OCI-LY1 (cell line): ENCODE results near the gene LAMTOR1.

ENCODE experiments used
- H2AFZ ChIP-seq: fragments of 200-600 bp; sonication (generic), shearing (Covaris generic); 2 replicates; pipeline ENCODE4 v1.6.0; 2014; ENCODE audit warnings: antibody characterized with exemption, mild to moderate bottlenecking, low read length
- H3F3A ChIP-seq: fragments of 200-600 bp; sonication (generic), shearing (Covaris generic); 2 replicates; pipeline ENCODE4 v1.6.0; 2014; ENCODE audit warnings: mild to moderate bottlenecking, antibody characterized with exemption, low read length, moderate library complexity; ENCODE audit not compliant: insufficient read depth
- H3K27ac ChIP-seq: fragments of 200-600 bp; sonication (generic); 2 replicates; pipeline ENCODE4 v1.5.1; 2014; ENCODE audit warnings: low read length, mixed run types, mild to moderate bottlenecking, low read depth; ENCODE audit not compliant: poor library complexity, severe bottlenecking
- H3K27me3 ChIP-seq: fragments of 200-600 bp; sonication (generic); 2 replicates; pipeline ENCODE4 v1.6.0; 2014; ENCODE audit warnings: antibody characterized with exemption, mild to moderate bottlenecking, low read length, moderate library complexity; ENCODE audit not compliant: insufficient read depth
- H3K36me3 ChIP-seq: fragments of 200-600 bp; sonication (generic); 2 replicates; pipeline ENCODE4 v1.6.1; 2014; ENCODE audit warnings: mild to moderate bottlenecking, antibody characterized with exemption, low read length, moderate library complexity, mixed read lengths; ENCODE audit not compliant: insufficient read depth
- H3K4me1 ChIP-seq: fragments of 200-600 bp; sonication (generic); 2 replicates; pipeline ENCODE4 v1.5.1; 2014; ENCODE audit warnings: mild to moderate bottlenecking, low read length, moderate library complexity; ENCODE audit not compliant: insufficient read depth, severe bottlenecking
- H3K4me2 ChIP-seq: fragments of 200-600 bp; sonication (generic), shearing (Covaris generic); 2 replicates; pipeline ENCODE4 v1.6.1; 2014; ENCODE audit warnings: low read length
- H3K4me3 ChIP-seq: fragments of 200-600 bp; sonication (generic); 2 replicates; pipeline ENCODE4 v1.5.1; 2014; ENCODE audit warnings: low read length, low read depth, mild to moderate bottlenecking, mixed read lengths; ENCODE audit not compliant: poor library complexity, severe bottlenecking
- H3K79me2 ChIP-seq: fragments of 200-600 bp; shearing (Covaris generic); 2 replicates; pipeline ENCODE4 v1.6.1; 2016; ENCODE audit warnings: mixed run types, low read length, mixed read lengths; ENCODE audit not compliant: insufficient read depth
- H3K9ac ChIP-seq: fragments of 200-600 bp; sonication (generic), shearing (Covaris generic); 2 replicates; pipeline ENCODE4 v1.6.1; 2014; ENCODE audit warnings: mild to moderate bottlenecking, low read length, mixed read lengths
- H3K9me2 ChIP-seq: fragments of 200-600 bp; sonication (generic), shearing (Covaris generic); 2 replicates; pipeline ENCODE4 v1.6.1; 2014; ENCODE audit warnings: low read depth, mild to moderate bottlenecking, low read length, mixed read lengths
- H3K9me3 ChIP-seq: fragments of 200-600 bp; shearing (Covaris generic); 2 replicates; pipeline ENCODE4 v1.6.1; 2014; ENCODE audit warnings: low read length, mixed read lengths
- H4K20me1 ChIP-seq: fragments of 200-600 bp; sonication (generic), shearing (Covaris generic); 2 replicates; pipeline ENCODE4 v1.6.0; 2016; ENCODE audit warnings: mild to moderate bottlenecking, low read length; ENCODE audit not compliant: insufficient read depth
- CTCF ChIP-seq: fragments of 200-600 bp; sonication (generic), shearing (Covaris generic); IDR thresholded peaks from 2 replicates; pipeline ENCODE4 v1.5.1; 2017; ENCODE audit warnings: mild to moderate bottlenecking, antibody characterized with exemption, low read length, moderate library complexity, mixed read lengths
- EZH2 ChIP-seq: fragments of 200-600 bp; sonication (generic), shearing (Covaris generic); IDR thresholded peaks from 2 replicates; pipeline ENCODE4 v1.8.0; 2017; ENCODE audit warnings: borderline replicate concordance, mixed run types, mild to moderate bottlenecking, antibody characterized with exemption, low read length, moderate library complexity, mixed read lengths

Gene LAMTOR1

GRCh38 chr11:72080326-72081183, 22.5 kb downstream of the LAMTOR1 start, which contains the start of the genes LRRC51 and NUMA1:
LRRC51 (plus strand) TSS chr11:72080850; CDS start chr11:72089084, 8,234 bp downstream.
NUMA1 (minus strand) TSS chr11:72080542; CDS start chr11:72035943, 44,599 bp downstream.
- H3K9ac ChIP-seq = peak within 1 kb of the TSS; percentile 72
- peak within 1 kb of the TSS; percentile 83 for H3K4me3 ChIP-seq
- no peaks in the 10 kb centered on the region for H4K20me1 ChIP-seq
- TF ChIP-seq CTCF (no peak), EZH2 (no peak)
- no peak within 1 kb of the TSS for H2AFZ ChIP-seq
- no peaks in the 10 kb centered on the region for H3K27me3 ChIP-seq
- H3K4me1 ChIP-seq = peaks cover 44% of the 10 kb centered on the region
- peak within 1 kb of the TSS; percentile 83 for H3K4me2 ChIP-seq
- H3K9me2 ChIP-seq = no peaks in the 10 kb centered on the region
- H3K36me3 ChIP-seq = peaks cover 10% of the 10 kb centered on the region; the same call in 1 of the 2 replicates
- no peaks in the 10 kb centered on the region for H3F3A ChIP-seq
- H3K27ac ChIP-seq = peak within 1 kb of the TSS; percentile 68
- peaks cover 43% of the 10 kb centered on the region for H3K79me2 ChIP-seq
- no peaks in the 10 kb centered on the region for H3K9me3 ChIP-seq

- peak overlapping the region; percentile 72 for H3K9ac ChIP-seq
- no peak overlapping the region for H2AFZ ChIP-seq
- H3F3A ChIP-seq = no peaks in the 10 kb centered on the region
- no peak for TF ChIP-seq EZH2
- TF ChIP-seq CTCF = no peak
- peaks cover 47% of the 10 kb centered on the region for H3K79me2 ChIP-seq
- H3K27me3 ChIP-seq = no peaks in the 10 kb centered on the region
- peak overlapping the region; percentile 83 for H3K4me3 ChIP-seq
- H3K9me3 ChIP-seq = no peaks in the 10 kb centered on the region
- peaks cover 49% of the 10 kb centered on the region for H3K4me1 ChIP-seq
- peak overlapping the region; percentile 68 for H3K27ac ChIP-seq
- H3K9me2 ChIP-seq = no peaks in the 10 kb centered on the region
- peak overlapping the region; percentile 83 for H3K4me2 ChIP-seq
- no peaks in the 10 kb centered on the region for H4K20me1 ChIP-seq
- H3K36me3 ChIP-seq = peaks cover 11% of the 10 kb centered on the region; the same call in 1 of the 2 replicates
These were observed 23.2 kb downstream of the LAMTOR1 start for GRCh38 chr11:72079819-72080325.

GRCh38 chr11:72078477-72078876, 24.6 kb downstream of the LAMTOR1 start:
- H3K4me1 ChIP-seq = peaks cover 49% of the 10 kb centered on the region
- no peaks in the 10 kb centered on the region for H3F3A ChIP-seq
- H3K9me2 ChIP-seq = no peaks in the 10 kb centered on the region
- peak overlapping the region; percentile 68 for H3K27ac ChIP-seq
- H3K4me3 ChIP-seq = peak overlapping the region; percentile 83
- H3K27me3 ChIP-seq = no peaks in the 10 kb centered on the region
- no peaks in the 10 kb centered on the region for H3K9me3 ChIP-seq
- peak overlapping the region; percentile 72 for H3K9ac ChIP-seq
- no peak for TF ChIP-seq CTCF
- TF ChIP-seq EZH2 = no peak
- H3K4me2 ChIP-seq = peak overlapping the region; percentile 83
- no peaks in the 10 kb centered on the region for H4K20me1 ChIP-seq
- no peak overlapping the region for H2AFZ ChIP-seq
- peaks cover 57% of the 10 kb centered on the region for H3K79me2 ChIP-seq
- peaks cover 11% of the 10 kb centered on the region; the same call in 1 of the 2 replicates for H3K36me3 ChIP-seq
